Measurements from ENCODE around the gene EME2. TPM values are rescaled to one million over a fixed set of nuclear protein-coding genes. Genes with fewer than 3 reads are reported as not detected.

The EME2 gene
- total RNA-seq, 1 experiment from 2014 or later = 63.6 TPM

- H3K4ac ChIP-seq (ENCODE audit: low read depth, low read length) = no peak overlapping the region
- TF ChIP-seq, protein P1, sequence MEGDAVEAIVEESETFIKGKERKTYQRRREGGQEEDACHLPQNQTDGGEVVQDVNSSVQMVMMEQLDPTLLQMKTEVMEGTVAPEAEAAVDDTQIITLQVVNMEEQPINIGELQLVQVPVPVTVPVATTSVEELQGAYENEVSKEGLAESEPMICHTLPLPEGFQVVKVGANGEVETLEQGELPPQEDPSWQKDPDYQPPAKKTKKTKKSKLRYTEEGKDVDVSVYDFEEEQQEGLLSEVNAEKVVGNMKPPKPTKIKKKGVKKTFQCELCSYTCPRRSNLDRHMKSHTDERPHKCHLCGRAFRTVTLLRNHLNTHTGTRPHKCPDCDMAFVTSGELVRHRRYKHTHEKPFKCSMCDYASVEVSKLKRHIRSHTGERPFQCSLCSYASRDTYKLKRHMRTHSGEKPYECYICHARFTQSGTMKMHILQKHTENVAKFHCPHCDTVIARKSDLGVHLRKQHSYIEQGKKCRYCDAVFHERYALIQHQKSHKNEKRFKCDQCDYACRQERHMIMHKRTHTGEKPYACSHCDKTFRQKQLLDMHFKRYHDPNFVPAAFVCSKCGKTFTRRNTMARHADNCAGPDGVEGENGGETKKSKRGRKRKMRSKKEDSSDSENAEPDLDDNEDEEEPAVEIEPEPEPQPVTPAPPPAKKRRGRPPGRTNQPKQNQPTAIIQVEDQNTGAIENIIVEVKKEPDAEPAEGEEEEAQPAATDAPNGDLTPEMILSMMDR (conservative IDR thresholded peaks at IDR 0.05) = no peak
- H4K91ac ChIP-seq (ENCODE audit: insufficient read length, low read depth, low read length) = no peak overlapping the region
- no peaks in the 10 kb centered on the region for H3K79me2 ChIP-seq (ENCODE audit: insufficient read depth, low read length)
- no peak for DNase-seq
- no peaks in the 10 kb centered on the region for H3K23me2 ChIP-seq (ENCODE audit: insufficient read length, low read depth, low read length, poor library complexity, severe bottlenecking)
- no peak overlapping the region for H3K27ac ChIP-seq (ENCODE audit: insufficient read length, low read depth, low read length)
- no peak overlapping the region for H3T11ph ChIP-seq (ENCODE audit: low read length)
- no peaks in the 10 kb centered on the region for H3K9me3 ChIP-seq (ENCODE audit: control insufficient read depth, low read depth, low read length)
- H3K4me1 ChIP-seq (ENCODE audit: insufficient read depth, low read length) = no peaks in the 10 kb centered on the region
- H2BK5ac ChIP-seq (ENCODE audit: insufficient read length, low read length) = no peak overlapping the region
- no peaks in the 10 kb centered on the region for H4K20me1 ChIP-seq (ENCODE audit: control insufficient read depth, insufficient read depth, insufficient read length)
- Mint-ChIP-seq H3K4me1 (no peaks in the 10 kb centered on the region), H3K4me3 (no peak overlapping the region), H3K36me3 (ENCODE audit: insufficient read depth in 1 of 3, low read depth in 3 of 3) (peaks cover 2 to 25% (median 22%) of the 10 kb centered on the region in 3 experiments; a peak in 6 of 7 replicates), H3K27ac (peak overlapping the region in 1 of 3 experiments; percentile 87; a peak in 2 of 7 replicates), H3K27me3 (ENCODE audit: low read depth) (no peaks in the 10 kb centered on the region), H3K9me3 (no peaks in the 10 kb centered on the region)
- no peak overlapping the region for H2BK20ac ChIP-seq (ENCODE audit: low read depth, low read length, poor library complexity, severe bottlenecking)
- no peaks in the 10 kb centered on the region for H3K27me3 ChIP-seq (ENCODE audit: insufficient read depth, low read length)
- WGBS (ENCODE audit: extremely low coverage, insufficient read length, low lambda C conversion rate) = no CpG with 5 or more reads among the region's 7 CpGs
- H3K4me2 ChIP-seq (ENCODE audit: insufficient read depth, insufficient read length, low read length) = no peak overlapping the region
- no peak overlapping the region for H3K23ac ChIP-seq (ENCODE audit: insufficient read length, low read depth, low read length)
- H4K5ac ChIP-seq (ENCODE audit: insufficient read length, low read depth, low read length) = no peak overlapping the region
- H3K79me1 ChIP-seq (ENCODE audit: insufficient read depth, low read depth, low read length, poor library complexity, severe bottlenecking) = no peaks in the 10 kb centered on the region
- no peak overlapping the region for H4K8ac ChIP-seq (replicated peaks; ENCODE audit: insufficient read length, low read depth, low read length)
- no peak overlapping the region for H3K56ac ChIP-seq (ENCODE audit: insufficient read length, low read depth, low read length)
- H3K18ac ChIP-seq (ENCODE audit: insufficient read length, low read depth, low read length) = no peak overlapping the region
- no peak overlapping the region for H2BK120ac ChIP-seq (ENCODE audit: low read depth, low read length, poor library complexity, severe bottlenecking)
- no peak overlapping the region for H2BK15ac ChIP-seq (ENCODE audit: low read depth, low read length)
- H2BK12ac ChIP-seq (ENCODE audit: insufficient read length, low read depth, low read length) = no peak overlapping the region
- H2AFZ ChIP-seq (ENCODE audit: low read length) = no peak overlapping the region
- H2AK5ac ChIP-seq (ENCODE audit: insufficient read length, low read length) = no peak overlapping the region
- no peak overlapping the region for H3K9ac ChIP-seq (ENCODE audit: extremely low read depth, insufficient read length, low read length)
- no peak overlapping the region for H3K14ac ChIP-seq (ENCODE audit: insufficient read depth, low read length)
Observed at GRCh38 chr16:1731603-1732002, 41.0 kb upstream of the EME2 start.

Measured in H9 (cell line).